HG03342 (cell line): ENCODE data around the gene PTPRD.

ENCODE experiments used
- ATAC-seq: cut with Tn5 transposase; IDR thresholded peaks from one replicate; pipeline ENCODE4 v1.9.1; 2021; ENCODE audit warnings: mild to moderate bottlenecking, moderate library complexity; ENCODE audit not compliant: unreplicated experiment

The PTPRD gene

DNA sequence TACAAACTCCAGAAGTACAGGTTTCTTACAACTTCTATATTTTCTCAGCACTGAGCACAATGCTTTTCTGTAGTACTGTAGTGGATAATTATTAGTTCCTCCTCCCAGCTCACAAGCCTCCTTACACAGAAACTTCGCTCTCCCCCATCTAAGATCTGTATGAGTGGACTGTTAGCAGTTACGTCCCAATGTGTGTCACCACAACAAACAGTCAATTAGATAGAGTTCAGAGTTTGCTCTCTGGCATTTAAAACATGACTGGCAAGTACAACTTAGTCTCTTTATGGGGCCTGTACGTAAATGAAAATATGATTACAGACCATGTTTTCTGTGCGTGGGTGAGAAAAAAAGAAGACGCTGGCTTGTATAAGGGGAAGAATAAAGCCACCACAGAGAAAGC, 2181.9 kb downstream of the PTPRD start:
- no peak for ATAC-seq

DNA sequence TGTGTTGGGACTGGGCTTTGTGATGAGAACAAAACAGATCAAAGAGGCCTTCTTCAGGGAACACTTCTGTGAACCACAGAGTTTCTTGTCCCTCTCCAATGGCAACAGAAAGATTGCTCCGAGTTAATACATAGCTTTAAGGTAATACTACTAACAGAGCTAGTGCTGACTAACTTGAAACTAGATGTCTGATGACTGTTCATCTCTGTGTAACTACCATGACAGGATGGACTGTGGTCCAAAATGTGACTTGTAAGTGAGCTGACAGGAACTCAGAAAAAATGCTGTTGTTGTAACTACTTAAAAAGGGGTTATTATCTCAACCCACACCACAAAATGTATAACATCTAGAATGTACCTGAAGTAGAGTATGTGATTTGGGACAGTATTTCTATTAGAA, 2183.0 kb downstream of the PTPRD start:
- no peak for ATAC-seq

GRCh38 chr9:8429157-8429556, 2183.6 kb downstream of the PTPRD start:
- ATAC-seq: no peak

DNA sequence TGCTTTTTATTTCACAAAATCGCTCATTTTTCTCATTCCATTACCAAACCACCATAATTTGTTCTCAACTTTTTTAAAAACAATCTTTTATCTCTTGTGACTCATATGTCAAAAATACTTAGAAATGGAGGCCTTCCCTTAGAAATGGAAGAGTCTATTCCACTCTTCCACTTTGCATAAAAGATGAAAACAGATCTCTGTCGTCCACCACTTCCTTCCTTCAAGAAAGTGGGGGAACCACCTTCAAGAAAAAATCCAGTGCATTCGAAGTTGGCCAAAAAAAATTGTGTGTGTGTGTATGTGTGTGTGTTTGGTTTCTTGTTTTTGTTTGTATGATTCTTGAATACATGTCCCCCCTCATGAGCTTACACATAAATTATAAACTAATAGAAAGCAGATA, 2184.4 kb downstream of the PTPRD start:
- ATAC-seq: no peak

GRCh38 chr9:8424786-8425410, 2187.9 kb downstream of the PTPRD start:
- ATAC-seq: no peak

GRCh38 chr9:8420416-8420815, 2192.4 kb downstream of the PTPRD start:
- no peak for ATAC-seq

DNA sequence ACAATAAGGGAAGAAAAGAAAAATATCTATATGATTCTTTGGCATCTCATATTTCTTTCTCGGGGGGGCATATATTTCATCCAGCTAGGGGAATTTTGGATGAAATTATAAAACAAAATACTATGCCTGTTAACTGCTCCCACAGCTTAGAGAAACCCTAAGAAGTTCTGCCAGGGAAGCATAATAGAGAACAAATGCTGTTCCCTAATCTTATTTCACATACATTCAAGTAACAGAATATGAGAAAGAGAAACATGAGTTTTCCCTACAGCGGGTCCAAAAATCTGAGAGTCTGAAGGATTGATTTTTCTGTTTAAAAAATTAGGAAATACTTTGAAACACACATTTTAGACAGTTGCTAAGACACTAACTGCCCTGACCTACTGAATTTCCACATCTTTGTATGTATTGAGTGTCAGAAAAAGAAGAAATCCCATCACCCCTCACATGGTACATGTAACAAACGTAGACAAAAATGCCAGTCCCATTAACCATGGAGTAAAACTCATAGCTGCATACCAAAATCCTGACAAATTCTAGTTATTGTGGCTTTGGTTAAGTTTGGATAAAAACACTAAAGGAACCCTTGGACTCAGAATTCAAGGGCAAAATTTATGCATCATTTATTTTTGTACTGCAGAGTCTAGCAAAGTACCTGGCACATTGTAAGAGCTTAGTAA, 2193.1 kb downstream of the PTPRD start:
- ATAC-seq: no peak

DNA sequence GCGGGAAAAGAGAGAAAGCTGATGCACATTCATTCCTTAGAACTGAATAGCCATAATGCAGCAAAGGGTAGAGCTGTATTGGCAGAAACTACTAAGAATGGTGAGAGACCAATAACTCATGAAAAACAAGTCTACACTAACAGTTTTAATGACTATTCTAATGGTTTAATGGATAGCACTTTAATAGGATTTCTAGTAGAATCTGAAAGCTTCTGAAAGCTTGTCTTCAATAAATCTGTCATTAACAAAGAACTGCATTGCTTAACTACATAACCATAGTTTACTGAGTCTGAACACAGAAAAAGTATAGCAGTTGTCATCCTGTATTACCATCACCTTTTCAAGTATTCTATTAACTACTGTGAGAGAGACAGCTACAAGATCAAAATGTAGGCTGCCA, 2195.5 kb downstream of the PTPRD start:
- ATAC-seq: no peak

- ATAC-seq: no peak
Measured at GRCh38 chr9:8412327-8412726, 2200.5 kb downstream of the PTPRD start.

DNA sequence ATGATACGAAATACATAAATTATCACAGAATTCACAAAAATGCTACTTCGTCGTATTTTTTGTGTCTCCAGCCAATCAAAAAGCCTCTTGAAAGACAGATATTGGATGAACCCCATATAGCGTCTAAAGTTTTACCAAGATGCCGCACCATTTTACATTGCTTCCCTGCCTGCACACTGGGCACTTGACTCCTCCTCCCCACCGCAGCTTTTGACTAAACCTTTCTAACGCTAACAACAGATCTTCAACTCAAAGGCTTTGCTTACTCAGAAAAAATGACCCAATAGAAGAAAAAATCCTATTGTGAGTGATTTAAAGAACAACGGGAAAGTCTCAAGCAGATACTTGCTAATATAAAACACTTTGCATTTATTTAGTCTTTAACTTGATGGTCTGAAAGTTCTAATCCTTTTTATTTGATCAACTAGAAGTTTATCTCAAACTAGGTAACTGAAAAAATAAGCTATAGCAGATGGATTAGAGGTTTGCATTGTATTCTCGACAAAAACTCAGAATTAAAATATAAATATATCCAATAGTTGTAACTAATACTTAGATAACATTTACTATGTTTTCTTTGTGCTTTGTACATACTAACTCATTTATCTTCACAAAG, 2204.1 kb downstream of the PTPRD start:
- no peak for ATAC-seq

GRCh38 chr9:8401961-8402705, 2210.7 kb downstream of the PTPRD start:
- ATAC-seq: no peak

DNA sequence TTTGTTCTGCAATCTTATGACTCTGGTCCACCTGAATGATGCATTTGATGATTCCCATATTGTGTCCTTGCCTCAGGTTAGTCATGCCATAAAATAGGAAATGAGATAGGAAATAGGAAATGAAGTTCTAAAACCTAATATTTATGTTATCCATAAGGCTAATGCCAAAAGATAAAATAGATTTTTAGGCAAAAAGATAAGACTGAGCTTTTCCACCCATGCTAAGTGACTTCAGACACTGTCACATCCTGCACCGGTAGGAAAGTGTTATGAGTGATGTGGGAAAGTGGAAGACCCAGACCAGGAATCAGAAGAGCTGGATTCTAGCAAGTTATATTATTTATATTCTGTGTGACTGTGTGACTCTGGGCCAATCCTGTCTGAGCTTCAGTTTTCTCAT, 2212.4 kb downstream of the PTPRD start:
- ATAC-seq: no peak

DNA sequence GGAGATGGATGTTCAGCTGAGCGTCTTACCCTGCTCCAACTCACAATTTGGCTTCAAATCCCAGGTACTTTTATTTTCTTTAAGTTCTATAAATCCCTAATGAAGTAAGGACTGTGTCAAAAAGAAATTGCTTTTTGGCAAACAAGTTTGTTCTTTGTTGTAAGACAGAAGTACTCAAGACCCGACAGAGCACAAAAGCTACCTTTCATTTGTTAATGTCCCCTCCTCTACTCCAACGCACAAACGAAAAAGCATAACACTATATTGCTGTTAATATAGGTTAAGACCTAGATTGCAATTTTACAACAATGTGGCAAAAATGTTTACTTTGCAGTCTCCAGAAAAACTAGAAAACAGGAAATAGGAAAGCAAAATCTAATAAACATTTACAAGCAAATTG, 2217.8 kb downstream of the PTPRD start:
- ATAC-seq: no peak

- ATAC-seq: no peak
Measured at GRCh38 chr9:8394341-8394740, 2218.5 kb downstream of the PTPRD start.

DNA sequence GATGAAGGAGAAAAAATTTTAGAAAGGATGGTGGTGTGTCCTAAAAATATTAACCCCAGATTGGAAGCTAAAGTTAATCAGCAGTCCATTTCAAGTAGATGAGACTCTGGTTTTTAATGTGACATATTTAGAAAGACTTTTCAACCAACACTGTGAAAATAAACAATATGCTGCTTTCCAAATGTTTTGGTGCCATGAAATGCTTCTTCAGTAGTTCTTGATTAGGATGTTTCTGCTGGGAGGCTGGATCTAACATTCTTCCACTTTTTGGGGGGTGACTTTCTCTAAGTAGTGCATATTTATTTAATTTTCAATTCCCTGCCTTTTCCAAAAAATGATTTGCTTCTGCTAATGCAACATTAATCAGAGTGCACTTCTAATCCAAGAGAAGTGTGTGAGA, 2219.9 kb downstream of the PTPRD start:
- no peak for ATAC-seq

DNA sequence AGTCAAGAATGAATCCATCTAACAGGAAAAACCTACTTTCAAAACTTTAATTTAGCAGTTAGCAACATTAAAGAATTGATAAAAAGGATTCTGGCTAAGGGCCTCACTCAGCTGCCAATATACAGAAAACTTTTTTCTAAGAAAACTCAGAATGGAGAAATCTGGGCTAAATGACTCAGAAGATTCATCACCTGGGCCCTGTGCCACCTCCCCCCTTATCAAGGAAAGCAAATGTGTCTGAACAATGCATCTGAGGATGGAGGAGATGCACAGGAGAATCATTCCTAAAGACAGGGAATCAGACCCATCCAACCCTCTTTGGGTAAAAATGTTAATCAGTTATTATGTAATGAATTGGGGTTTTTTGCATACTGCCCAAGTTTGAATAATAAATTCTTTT, 2221.2 kb downstream of the PTPRD start:
- ATAC-seq: no peak

DNA sequence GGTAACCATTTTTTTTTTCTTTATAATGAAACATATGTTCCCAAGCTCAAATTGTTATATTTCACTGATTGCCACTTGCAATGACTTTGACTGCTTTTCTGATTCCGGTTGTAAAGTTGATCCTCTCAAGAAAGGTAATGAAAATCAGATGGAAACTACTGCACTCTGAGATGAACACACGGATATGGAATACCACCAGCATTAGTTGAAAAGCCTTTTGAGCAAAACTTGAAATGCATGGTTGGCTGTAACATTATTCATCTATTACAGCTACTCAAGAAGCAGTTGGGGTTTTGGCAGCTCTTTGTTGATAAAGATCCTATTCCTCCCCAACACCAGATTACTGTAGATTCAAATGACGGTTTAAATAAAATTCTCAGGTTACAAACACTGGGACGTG, 2221.7 kb downstream of the PTPRD start:
- ATAC-seq: no peak

- no peak for ATAC-seq
Measured at GRCh38 chr9:8390571-8390970, 2222.2 kb downstream of the PTPRD start.

DNA sequence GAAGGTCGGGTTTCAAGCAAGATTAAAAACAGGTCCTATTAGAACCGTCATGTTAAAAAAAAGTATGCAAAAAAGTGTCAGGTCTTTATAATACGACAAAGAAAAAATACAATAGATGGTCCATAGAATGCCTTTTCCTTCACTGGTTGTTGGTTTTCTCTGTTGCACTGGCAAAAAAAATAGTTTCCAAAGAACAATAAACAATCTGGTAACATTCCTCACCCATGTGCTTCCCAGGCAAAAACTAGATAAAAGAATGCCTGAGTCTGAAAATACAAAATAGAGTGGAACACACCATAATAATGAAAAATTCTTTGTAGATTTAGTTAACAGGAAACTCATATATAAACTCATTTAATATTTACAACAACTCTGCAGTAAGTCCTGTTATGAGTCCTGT, 2223.3 kb downstream of the PTPRD start:
- no peak for ATAC-seq

DNA sequence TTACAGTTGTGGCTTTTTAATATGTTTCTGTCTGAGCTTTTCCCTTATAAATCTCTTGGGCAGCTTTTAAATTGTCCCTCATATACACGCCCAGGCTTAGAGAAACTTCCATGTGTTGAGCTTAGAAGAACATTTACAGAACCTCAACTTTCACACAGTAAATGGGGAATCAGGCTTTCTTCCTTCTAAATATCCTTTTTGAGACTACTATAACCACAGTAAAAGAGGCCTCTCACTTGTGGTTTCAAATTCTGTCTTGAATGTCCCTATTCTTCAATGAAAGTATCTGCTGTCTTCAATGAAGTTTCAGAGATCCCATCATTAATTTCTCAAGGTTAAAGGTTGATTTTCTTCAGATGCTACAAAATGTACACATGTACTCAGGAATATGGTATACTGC, 2224.7 kb downstream of the PTPRD start:
- no peak for ATAC-seq

- no peak for ATAC-seq
Measured at GRCh38 chr9:8384091-8384490, 2228.7 kb downstream of the PTPRD start.
